Measurements from ENCODE around the gene PTPN13. TPM values are rescaled to one million over a fixed set of nuclear protein-coding genes. Genes with fewer than 3 reads are reported as not detected.

The PTPN13 gene
- total RNA-seq, 1 experiment from 2014 or later = 20.1 TPM

DNA sequence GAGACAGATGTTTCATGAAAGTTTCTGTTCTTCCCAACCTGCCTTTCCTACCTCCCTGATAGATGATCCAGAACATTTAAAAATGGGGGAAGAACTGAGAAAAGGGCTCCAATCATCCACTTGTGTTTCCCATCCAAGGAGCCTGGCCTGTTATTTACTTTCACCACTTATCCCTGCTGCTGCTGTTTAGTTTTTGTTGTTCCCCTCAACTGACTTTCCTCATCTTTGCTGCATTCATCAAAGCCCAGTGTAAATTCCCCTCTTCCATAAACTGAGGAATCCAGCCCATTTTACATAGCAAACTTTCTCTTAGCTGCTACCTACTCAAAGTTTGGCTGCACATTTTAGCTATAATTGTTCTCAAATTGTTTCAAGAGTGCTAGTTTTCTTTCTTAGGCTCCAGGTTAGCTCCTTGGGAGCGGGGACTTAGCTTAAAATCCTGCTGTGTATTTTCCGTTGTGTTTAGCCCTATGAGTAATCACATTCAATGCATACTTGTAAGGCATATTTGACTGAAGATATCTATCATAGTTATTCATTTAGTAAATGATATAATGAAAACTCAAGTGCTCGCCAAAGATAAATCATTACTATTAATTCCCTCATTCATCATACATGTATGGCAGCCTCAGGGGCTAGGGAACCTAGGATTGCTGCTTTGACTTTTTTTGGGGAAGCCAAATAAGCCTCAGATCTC, 1.4 kb upstream of the PTPN13 start:
- no peak for DNase-seq (ENCODE audit: low read depth)

DNA sequence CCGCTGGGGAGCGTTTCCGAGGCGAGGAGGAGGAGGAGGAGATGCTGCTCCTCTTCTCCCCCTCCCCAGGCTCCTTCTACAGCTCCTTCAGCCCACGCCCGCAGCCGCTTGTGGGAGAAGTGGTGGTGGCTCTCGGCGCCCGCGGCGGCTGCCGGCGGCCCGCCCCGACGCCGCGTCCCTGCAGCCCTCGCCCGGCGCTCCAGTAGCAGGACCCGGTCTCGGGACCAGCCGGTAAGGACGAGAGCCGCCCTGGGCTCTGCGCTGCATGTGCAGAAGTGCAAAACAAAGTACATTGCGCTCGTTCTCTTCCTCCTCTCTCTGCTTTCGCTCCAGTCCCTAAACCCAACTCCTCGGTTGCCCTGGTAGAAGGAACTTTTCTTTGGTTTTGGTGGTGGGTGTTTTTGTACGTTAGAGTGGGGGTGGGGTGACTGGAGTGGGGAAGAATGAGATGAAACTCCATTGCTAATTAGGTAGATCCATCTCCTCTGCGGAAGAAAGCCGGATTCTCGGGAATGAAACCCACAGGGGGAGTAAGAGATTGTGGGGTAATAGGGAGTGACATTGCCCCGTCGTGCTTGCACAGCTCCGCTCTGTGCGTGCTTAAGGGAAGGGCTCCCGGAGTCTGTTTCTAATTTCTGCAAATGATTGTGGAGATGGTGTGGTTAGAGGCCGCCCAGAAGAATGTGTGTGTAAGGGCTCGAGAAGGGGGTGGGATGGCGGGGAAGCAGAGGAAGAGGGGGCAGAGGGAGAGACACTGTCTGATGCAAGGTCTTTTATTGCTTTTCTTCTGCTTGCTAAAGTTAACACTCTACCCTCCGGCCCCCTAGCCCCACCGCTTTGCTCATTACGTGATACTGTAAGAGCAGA, 677 bp downstream of the PTPN13 start:
- peak; percentile 85 for DNase-seq (ENCODE audit: low read depth)

DNA sequence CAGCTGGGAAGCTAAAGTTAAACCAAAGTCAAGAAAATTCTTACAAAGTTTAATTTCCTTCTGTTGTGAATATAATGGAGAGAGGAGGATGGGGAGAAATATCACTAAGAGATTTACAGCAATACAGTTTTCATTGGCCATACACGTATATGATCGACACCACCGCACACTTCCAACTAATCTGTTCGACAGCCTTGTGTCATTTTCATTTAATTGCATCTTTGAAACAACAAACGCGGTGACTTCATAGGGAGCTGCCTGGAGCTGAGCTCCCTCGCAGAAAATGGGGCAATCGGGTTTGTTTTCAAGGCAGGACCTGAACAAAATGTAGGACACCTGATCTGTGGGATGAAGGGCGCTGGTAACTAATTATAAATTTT, 1.3 kb downstream of the PTPN13 start:
- DNase-seq (ENCODE audit: low read depth) = peak; percentile 40

DNA sequence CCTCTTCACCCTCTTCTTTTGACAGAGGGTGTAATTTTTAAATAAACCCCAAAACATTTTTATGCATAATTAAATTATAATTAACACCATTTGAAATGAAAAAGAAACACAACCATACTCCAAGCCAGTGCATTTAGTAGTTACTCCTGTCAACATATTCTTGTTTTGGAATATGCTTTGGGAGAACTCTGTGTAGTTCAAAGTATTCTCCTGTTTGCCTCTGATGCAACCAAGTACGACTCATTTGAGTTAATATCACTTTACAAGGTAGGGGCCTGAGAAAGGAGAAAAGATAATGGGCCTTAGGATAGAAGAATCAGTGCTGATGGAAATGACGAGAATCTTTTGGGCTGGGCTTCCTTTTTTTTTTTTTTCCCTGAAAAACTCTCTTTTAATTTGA, 2.7 kb downstream of the PTPN13 start:
- peak; percentile 10 for DNase-seq (ENCODE audit: low read depth)

GRCh38 chr4:86600007-86600653, 6.0 kb downstream of the PTPN13 start:
- DNase-seq (ENCODE audit: low read depth) = no peak

- no peak for DNase-seq (ENCODE audit: low read depth)
These were observed 9.3 kb downstream of the PTPN13 start for GRCh38 chr4:86603311-86603885.

DNA sequence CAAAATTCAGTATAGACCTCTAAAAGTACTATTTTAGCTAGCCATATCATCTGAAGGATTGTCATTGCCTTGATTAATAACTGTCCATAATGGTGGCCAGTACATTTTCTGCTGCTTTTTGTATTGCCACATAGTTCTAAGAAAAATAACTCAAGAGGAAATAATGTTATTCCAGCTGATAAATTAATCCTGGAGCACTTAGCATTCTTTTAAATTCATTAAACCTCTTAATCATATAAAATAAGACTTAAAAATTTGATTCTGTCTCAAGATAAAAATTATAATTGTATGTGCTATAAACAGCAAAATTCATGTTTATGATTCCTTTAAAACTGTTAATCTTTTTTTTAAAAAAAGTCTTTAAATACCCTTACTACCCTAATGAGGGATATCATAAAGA, 12.7 kb downstream of the PTPN13 start:
- no peak for DNase-seq (ENCODE audit: low read depth)

DNA sequence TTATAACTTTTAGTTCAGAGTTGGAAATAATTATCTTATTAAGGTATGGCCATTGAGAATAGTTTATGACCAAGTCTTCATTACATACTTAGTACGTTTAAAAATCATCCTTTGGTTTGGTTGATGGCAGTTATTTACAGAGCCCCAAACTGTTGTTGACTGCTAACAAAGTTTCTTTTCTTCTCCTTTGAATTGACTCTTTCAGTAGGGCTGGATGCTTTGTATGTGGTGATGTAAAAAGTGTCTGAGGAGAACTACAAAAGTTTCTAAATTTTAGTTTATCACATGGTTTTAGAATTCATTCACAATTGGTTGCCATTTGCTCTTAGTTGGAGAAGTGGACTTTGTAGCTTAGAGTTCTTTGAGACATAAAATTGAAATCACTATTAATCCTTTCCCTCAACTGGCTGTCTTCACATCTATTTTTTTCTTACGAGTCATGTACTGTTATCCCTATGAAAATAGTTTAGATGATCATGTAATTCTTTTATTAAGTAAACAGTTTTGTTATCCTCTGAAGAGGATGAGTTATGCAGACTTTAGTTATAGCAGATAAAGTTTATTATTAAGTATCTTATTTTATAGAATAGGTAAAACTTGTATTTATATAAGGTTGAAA, 14.8 kb downstream of the PTPN13 start:
- no peak for DNase-seq (ENCODE audit: low read depth)

- no peak for DNase-seq (ENCODE audit: low read depth)
These were observed 17.6 kb downstream of the PTPN13 start for GRCh38 chr4:86611757-86612156.

- no peak for DNase-seq (ENCODE audit: low read depth)
These were observed 19.6 kb downstream of the PTPN13 start for GRCh38 chr4:86613734-86614133.

DNA sequence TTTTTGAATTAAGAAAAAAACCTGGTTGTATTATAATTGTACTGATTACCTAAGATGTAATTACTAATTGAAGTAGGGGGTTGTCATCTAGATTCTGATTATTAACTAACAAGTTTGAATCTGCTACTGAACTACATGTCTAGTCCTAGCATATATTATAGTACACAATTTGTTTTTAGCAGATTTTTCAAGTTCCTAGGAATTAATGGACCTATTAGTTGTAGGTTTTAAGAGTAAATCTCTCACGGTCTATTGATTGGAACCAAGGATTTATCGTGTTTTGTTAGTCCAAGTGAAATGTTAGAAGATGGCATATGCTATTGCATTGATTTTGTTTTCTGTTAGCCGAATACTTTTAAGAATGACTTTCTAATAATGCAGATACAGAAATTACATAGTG, 20.8 kb downstream of the PTPN13 start:
- no peak for DNase-seq (ENCODE audit: low read depth)

GRCh38 chr4:86615501-86615900, 21.4 kb downstream of the PTPN13 start:
- no peak for DNase-seq (ENCODE audit: low read depth)

GRCh38 chr4:86619656-86620055, 25.5 kb downstream of the PTPN13 start:
- DNase-seq (ENCODE audit: low read depth) = no peak

DNA sequence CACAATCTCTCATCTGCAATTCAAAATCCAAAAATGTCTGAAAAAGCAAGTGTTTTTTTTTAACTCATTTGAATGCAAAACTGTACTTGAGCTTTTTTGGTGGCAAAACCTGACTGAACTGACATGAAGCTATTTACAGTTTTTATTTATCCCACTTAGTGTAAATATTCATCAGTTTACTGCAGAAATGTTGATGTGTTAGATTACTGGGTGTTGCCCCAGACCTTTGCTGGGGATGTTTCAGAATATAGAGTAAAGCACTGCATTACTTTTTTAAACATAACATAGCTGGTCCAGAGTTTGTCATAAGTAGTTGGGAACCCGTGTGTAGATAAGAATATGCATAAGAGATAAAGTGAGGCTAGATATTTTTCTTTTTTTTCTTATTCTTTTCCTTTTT, 27.3 kb downstream of the PTPN13 start:
- no peak for DNase-seq (ENCODE audit: low read depth)

DNA sequence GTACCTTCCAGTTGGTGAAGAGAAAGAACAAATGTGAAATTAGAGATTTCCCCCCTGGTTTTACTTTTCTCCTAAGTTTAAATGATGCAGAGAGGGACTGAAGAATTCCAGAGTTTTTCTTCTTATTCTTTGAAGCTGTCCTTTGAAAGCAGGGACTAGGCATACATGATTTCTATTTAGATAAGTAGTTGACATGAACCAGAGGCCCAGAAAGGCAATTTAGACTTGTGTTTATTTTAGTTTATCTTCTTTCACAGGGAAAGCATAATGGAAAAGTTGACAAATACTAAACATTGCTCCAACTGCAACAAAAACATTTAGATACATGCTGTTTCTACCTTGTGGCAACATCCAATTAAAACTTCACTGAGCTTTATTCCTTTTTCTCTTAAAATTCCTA, 32.0 kb downstream of the PTPN13 start:
- no peak for DNase-seq (ENCODE audit: low read depth)

- DNase-seq (ENCODE audit: low read depth) = no peak
These were observed 33.5 kb downstream of the PTPN13 start for GRCh38 chr4:86627462-86628135.

- DNase-seq (ENCODE audit: low read depth) = no peak
These were observed 36.5 kb downstream of the PTPN13 start for GRCh38 chr4:86630629-86631028.

DNA sequence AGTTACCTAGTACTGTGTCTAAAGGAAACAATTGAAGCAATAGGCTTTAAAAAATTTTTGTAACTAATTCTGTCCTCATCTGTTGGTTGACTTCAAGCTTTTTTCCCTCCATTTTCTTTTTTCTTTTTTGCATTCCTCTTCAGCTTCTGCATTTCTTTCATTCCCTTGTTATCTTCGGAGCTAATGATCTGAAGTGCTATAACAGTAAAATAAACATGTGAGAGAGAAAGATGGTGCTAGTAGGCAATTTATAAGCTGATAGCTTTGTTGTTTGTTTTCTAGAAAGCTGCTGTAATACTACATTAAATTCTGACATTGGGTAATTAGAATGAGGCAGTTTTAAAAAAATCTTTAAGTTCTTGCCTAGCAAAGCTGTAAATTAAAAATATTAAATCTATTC, 37.1 kb downstream of the PTPN13 start:
- DNase-seq (ENCODE audit: low read depth) = no peak

GRCh38 chr4:86633854-86634253, 39.7 kb downstream of the PTPN13 start:
- no peak for DNase-seq (ENCODE audit: low read depth)

DNA sequence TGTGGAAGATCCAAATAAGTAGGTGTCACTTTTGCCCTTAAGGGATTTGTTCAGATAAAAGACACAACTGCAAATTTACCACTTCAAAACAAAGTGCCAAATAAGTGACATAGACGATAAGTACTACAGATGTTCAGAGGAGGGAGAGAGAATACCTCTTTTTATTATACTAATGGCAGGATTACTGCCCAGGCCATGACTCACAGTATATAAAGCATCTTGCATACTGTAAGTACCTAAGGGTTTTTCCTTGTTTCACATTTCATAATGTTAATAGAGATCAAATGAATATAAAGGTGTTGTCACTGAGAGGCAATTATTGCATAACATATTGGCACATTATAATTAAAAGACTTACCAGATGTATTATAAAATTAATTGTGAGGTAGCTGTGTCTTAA, 46.4 kb downstream of the PTPN13 start:
- peak; percentile 3 for DNase-seq (ENCODE audit: low read depth)

- DNase-seq (ENCODE audit: low read depth) = no peak
These were observed 47.5 kb downstream of the PTPN13 start for GRCh38 chr4:86641516-86642090.
